Kidney (tissue), 14 donors: Measurements from ENCODE around the gene PLXNC1. TPM values are rescaled to one million over a fixed set of nuclear protein-coding genes. Genes with fewer than 3 reads are reported as not detected.

Experiments used
- DNase-seq, 5 donors: peaks; one replicate each; pipeline ENCODE4 v3.0.0-alpha.2; 2013 to 2020
- FAIRE-seq: peaks from 2 replicates; lab custom pipeline; 2012; peaks lifted over from hg19 to GRCh38; lab: Jason Lieb, UNC
- H3K27ac ChIP-seq, 2 donors: one replicate each; pipeline ENCODE4 v1.7.0; 2013; ENCODE audit warnings: low read depth in 2 of 2, low read length in 2 of 2, inconsistent platforms in 1 of 2
- H3K27me3 ChIP-seq: one replicate; pipeline ENCODE4 v1.7.1; 2013; ENCODE audit warnings: low read length, inconsistent platforms; ENCODE audit not compliant: control insufficient read depth, insufficient read depth
- H3K36me3 ChIP-seq, 3 donors: one replicate each; pipeline versions ENCODE4 v1.7.0 to v1.7.1; 2013; ENCODE audit warnings: low read length in 3 of 3, control low read depth in 1 of 3, inconsistent platforms in 1 of 3; ENCODE audit not compliant: insufficient read depth in 3 of 3, control insufficient read depth in 2 of 3
- H3K4me1 ChIP-seq, 3 donors: one replicate each; pipeline versions ENCODE4 v1.7.0 to v1.7.1; 2013; ENCODE audit warnings: low read length in 3 of 3, inconsistent platforms in 1 of 3, low read depth in 1 of 3; ENCODE audit not compliant: control insufficient read depth in 2 of 3, insufficient read depth in 2 of 3
- H3K4me3 ChIP-seq, 3 donors: one replicate each; pipeline versions ENCODE4 v1.7.0 to v1.8.1; 2013; ENCODE audit warnings: low read length in 3 of 3, control low read depth in 1 of 3, inconsistent platforms in 1 of 3
- H3K9ac ChIP-seq, 3 donors: one replicate each; pipeline versions ENCODE4 v1.7.0 to v1.7.1; 2013; ENCODE audit warnings: low read length in 3 of 3, control low read depth in 1 of 3, inconsistent platforms in 1 of 3
- H3K9me3 ChIP-seq, 3 donors: one replicate each; pipeline versions ENCODE4 v1.7.0 to v1.7.1; 2013; ENCODE audit warnings: low read length in 3 of 3, control low read depth in 1 of 3, inconsistent platforms in 1 of 3; ENCODE audit not compliant: control insufficient read depth in 2 of 3, insufficient read depth in 1 of 3
- intact Hi-C: fragments of 100-400 bp; cut with DNase I; formaldehyde crosslinking; loops from one replicate; pipeline ENCODE4 v1.11.1; 2022
- polyA plus RNA-seq: library from polyadenylated mRNA; stranded (reverse); fragments of 350-450 nt; fragmentation: Illumina TruSeq; extraction: RNeasy Lipid Tissue Mini Kit (QIAGEN cat#74804); gene quantifications from one replicate; pipeline ENCODE4 v1.2.3, GENCODE V29; 2014; ENCODE audit warnings: low read depth, low replicate concordance; ENCODE audit not compliant: insufficient read depth
- total RNA-seq: library from RNA; stranded (reverse); fragmentation: NEBNext Ultra II Directional; extraction: Animal tissue kit (Norgen Biotek cat#: 25700); gene quantifications from one replicate; pipeline ENCODE4 v1.2.1, GENCODE V29; 2021
- TF ChIP-seq, protein P1 (sequence below): IDR thresholded peaks from 3 replicates; pipeline ENCODE4 v1.5.1; 2012; ENCODE audit warnings: mild to moderate bottlenecking, moderate library complexity, borderline replicate concordance; ENCODE audit not compliant: insufficient read depth; ENCODE audit errors: extremely low read depth
- donor health status: control.
- donor health status: control.
- donor health status: control.
- donor health status: control.
- donor health status: control.
- donor health status: DM: yes; HTN: yes; CAD: no.
- donor health status: Normal renal cell carcinoma (clear cell type).

The PLXNC1 gene
- total and polyA plus RNA-seq, 2 donors from 2014 or later = 1.8 to 11.6 TPM

DNA sequence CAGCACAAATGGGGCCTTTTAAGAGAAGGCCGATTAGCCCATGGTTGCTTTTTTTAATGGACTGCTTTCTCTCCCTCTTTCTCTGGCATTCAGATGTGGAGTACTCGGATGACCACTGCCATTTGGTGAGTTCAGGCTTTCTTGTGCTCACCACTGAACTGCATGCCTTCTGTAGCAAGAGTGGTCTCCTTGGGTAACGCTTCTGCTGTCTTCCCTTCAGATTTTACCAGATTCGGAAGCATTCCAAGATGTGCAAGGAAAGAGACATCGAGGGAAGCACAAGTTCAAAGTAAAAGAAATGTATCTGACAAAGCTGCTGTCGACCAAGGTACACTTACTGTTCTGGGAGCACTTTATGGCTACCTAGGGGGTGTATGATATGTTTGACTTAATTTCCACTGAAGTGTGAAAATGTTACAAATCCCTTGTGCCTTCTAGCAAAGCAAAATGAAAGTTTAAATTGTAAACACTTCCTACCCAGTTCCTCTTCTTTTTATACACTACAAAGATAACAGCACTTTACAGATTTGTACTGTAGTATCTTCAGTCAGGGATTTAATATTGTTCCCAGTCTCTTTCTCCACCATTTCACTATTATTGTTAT is 148.8 kb downstream of the PLXNC1 start:
- H3K4me3 ChIP-seq = no peak overlapping the region
- FAIRE-seq = no peak
- no peaks in the 10 kb centered on the region for H3K27me3 ChIP-seq
- H3K27ac ChIP-seq = no peak overlapping the region
- H3K9ac ChIP-seq = no peak overlapping the region
- TF ChIP-seq, protein P1, sequence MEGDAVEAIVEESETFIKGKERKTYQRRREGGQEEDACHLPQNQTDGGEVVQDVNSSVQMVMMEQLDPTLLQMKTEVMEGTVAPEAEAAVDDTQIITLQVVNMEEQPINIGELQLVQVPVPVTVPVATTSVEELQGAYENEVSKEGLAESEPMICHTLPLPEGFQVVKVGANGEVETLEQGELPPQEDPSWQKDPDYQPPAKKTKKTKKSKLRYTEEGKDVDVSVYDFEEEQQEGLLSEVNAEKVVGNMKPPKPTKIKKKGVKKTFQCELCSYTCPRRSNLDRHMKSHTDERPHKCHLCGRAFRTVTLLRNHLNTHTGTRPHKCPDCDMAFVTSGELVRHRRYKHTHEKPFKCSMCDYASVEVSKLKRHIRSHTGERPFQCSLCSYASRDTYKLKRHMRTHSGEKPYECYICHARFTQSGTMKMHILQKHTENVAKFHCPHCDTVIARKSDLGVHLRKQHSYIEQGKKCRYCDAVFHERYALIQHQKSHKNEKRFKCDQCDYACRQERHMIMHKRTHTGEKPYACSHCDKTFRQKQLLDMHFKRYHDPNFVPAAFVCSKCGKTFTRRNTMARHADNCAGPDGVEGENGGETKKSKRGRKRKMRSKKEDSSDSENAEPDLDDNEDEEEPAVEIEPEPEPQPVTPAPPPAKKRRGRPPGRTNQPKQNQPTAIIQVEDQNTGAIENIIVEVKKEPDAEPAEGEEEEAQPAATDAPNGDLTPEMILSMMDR = no peak
- no peaks in the 10 kb centered on the region for H3K36me3 ChIP-seq
- no peaks in the 10 kb centered on the region for H3K9me3 ChIP-seq
- intact Hi-C loops = no loop called here
- no peaks in the 10 kb centered on the region for H3K4me1 ChIP-seq
- DNase-seq = no peak

GRCh38 chr12:94297876-94298505 is 149.6 kb downstream of the PLXNC1 start:
- Histone ChIP-seq H3K36me3 (no peaks in the 10 kb centered on the region), H3K4me3 (no peak overlapping the region), H3K27ac (no peak overlapping the region), H3K9me3 (no peaks in the 10 kb centered on the region), H3K27me3 (no peaks in the 10 kb centered on the region), H3K9ac (no peak overlapping the region), H3K4me1 (no peaks in the 10 kb centered on the region)
- intact Hi-C loops = no loop called here
- DNase-seq (no peak), FAIRE-seq (no peak)
- TF ChIP-seq, protein P1 = no peak

DNA sequence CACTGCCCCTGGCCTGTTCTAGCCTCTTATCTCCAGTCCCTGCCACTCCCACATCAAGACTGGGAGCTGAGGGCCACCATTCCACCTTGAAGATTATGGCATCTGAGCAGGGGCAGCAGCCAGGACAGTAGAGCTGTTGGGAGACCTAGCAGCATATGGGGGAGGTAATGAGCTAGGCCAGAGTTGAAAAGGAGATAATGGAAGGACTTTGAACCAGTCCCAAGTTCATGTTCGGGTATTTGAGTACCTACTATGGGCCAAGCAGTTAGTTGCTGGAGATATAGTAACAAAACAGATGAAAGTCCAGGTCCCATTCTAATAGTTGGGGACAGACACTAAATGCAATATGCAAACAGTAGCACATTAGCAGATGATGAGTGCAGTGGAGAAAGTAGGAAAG is 151.5 kb downstream of the PLXNC1 start:
- DNase-seq (no peak), FAIRE-seq (no peak)
- TF ChIP-seq, protein P1 = no peak
- H3K9ac ChIP-seq = no peak overlapping the region
- H3K36me3 ChIP-seq = peaks cover 0 to 5% (median 0%) of the 10 kb centered on the region in 3 donors
- no peaks in the 10 kb centered on the region for H3K27me3 ChIP-seq
- H3K4me1 ChIP-seq = peaks cover 0 to 3% (median 0%) of the 10 kb centered on the region in 3 donors
- no peak overlapping the region for H3K4me3 ChIP-seq
- no peak overlapping the region for H3K27ac ChIP-seq
- H3K9me3 ChIP-seq = no peaks in the 10 kb centered on the region
- intact Hi-C loops = no loop called here
